ENCODE data around the gene TXNDC16.
"Not testable (repeated sequence)": the region's sequence is repeated elsewhere in the genome, so short reads cannot be mapped to it uniquely, and the experiment has no call there.

The TXNDC16 gene

GRCh38 chr14:52536269-52536668 is 16.0 kb downstream of the TXNDC16 start:
- no peak for DNase-seq

GRCh38 chr14:52531481-52531880 is 20.8 kb downstream of the TXNDC16 start:
- no peak for DNase-seq

- DNase-seq, result no peak
These were observed 25.3 kb downstream of the TXNDC16 start for GRCh38 chr14:52527052-52527451.

GRCh38 chr14:52522581-52523345 is 29.5 kb downstream of the TXNDC16 start:
- no peak for DNase-seq

- DNase-seq, result no peak
These were observed 30.3 kb downstream of the TXNDC16 start for GRCh38 chr14:52522033-52522432.

- DNase-seq, result no peak
These were observed 38.1 kb downstream of the TXNDC16 start for GRCh38 chr14:52514046-52514811.

GRCh38 chr14:52513249-52513648 is 39.1 kb downstream of the TXNDC16 start:
- no peak for DNase-seq

GRCh38 chr14:52494444-52494843 is 57.9 kb downstream of the TXNDC16 start:
- DNase-seq, result no peak

GRCh38 chr14:52485350-52485960 is 66.8 kb downstream of the TXNDC16 start:
- no peak for DNase-seq

GRCh38 chr14:52481864-52482263 is 70.4 kb downstream of the TXNDC16 start:
- DNase-seq, result no peak

- peak; percentile 58 for DNase-seq
These were observed 78.7 kb downstream of the TXNDC16 start for GRCh38 chr14:52473557-52473956.

- DNase-seq, result no peak
These were observed 79.6 kb downstream of the TXNDC16 start for GRCh38 chr14:52472728-52473127.

- DNase-seq, result not testable (repeated sequence)
These were observed 80.1 kb downstream of the TXNDC16 start for GRCh38 chr14:52472251-52472650.

- no peak for DNase-seq
These were observed 84.6 kb downstream of the TXNDC16 start for GRCh38 chr14:52467515-52468266.

GRCh38 chr14:52464175-52464574 is 88.1 kb downstream of the TXNDC16 start:
- DNase-seq, result no peak

- no peak for DNase-seq
These were observed 88.9 kb downstream of the TXNDC16 start for GRCh38 chr14:52463375-52463774.

- no peak for DNase-seq
These were observed 90.6 kb downstream of the TXNDC16 start for GRCh38 chr14:52461721-52462120.

GRCh38 chr14:52458721-52459085 is 93.6 kb downstream of the TXNDC16 start:
- no peak for DNase-seq

GRCh38 chr14:52457411-52457810 is 94.9 kb downstream of the TXNDC16 start:
- DNase-seq, result no peak

GRCh38 chr14:52455291-52456088 is 96.8 kb downstream of the TXNDC16 start:
- no peak for DNase-seq

GRCh38 chr14:52447236-52447635 is 105.1 kb downstream of the TXNDC16 start:
- DNase-seq, result no peak

- no peak for DNase-seq
These were observed 106.0 kb downstream of the TXNDC16 start for GRCh38 chr14:52446355-52446754.
